IMR-90 (cell line): ENCODE data around the gene LRSAM1. TPM values are rescaled to one million over a fixed set of nuclear protein-coding genes. Genes with fewer than 3 reads are reported as not detected.

Experiments
- ATAC-seq: fragments of 200-7000 bp; cut with Tn5 transposase; 2 replicates; pipeline ENCODE4 v1.9.1; 2020; ENCODE audit warnings: low read depth, mild to moderate bottlenecking, moderate library complexity
- BruUV-seq: library from RNA; stranded (reverse); fragments of 400-500 nt; replicated peaks from 2 replicates; lab custom pipeline; 2021; lab: Mats Ljungman, UMichigan
- CTCF ChIA-PET: fragments of 300-600 bp; formaldehyde crosslinking; extraction: SDS; loops from one replicate; lab custom pipeline; 2021; ENCODE audit warnings: antibody characterized with exemption; lab: Yijun Ruan, JAX
- POLR2A ChIA-PET: fragments of 300-600 bp; sonication (Branson Sonifier 250); formaldehyde crosslinking; loops from one replicate; lab custom pipeline; 2022; ENCODE audit warnings: antibody characterized with exemption; ENCODE audit not compliant: unreplicated experiment; lab: Charles Lee
- DNase-seq: peaks from one replicate; pipeline ENCODE4 v3.0.0; 2013
- H2AFZ ChIP-seq: replicated peaks from 2 replicates; pipeline ENCODE3; 2013; ENCODE audit warnings: low read length, mild to moderate bottlenecking; ENCODE audit not compliant: poor library complexity
- H2AK5ac ChIP-seq: 2 replicates; pipeline ENCODE4 v1.6.1; 2013; ENCODE audit warnings: low read depth, low read length, inconsistent platforms
- H2AK9ac ChIP-seq: replicated peaks from 2 replicates; pipeline ENCODE3; 2013; ENCODE audit warnings: mild to moderate bottlenecking, low read depth, low read length, moderate library complexity; ENCODE audit not compliant: poor library complexity
- H2BK120ac ChIP-seq: 2 replicates; pipeline ENCODE4 v1.6.1; 2013; ENCODE audit warnings: low read depth, low read length, inconsistent platforms
- H2BK15ac ChIP-seq: 3 replicates; pipeline ENCODE4 v1.6.1; 2013; ENCODE audit warnings: low read depth, low read length, inconsistent platforms
- H2BK20ac ChIP-seq: 2 replicates; pipeline ENCODE4 v1.6.1; 2013; ENCODE audit warnings: low read depth, mild to moderate bottlenecking, inconsistent platforms, low read length, moderate library complexity
- H2BK5ac ChIP-seq: 2 replicates; pipeline ENCODE4 v1.6.1; 2013; ENCODE audit warnings: mild to moderate bottlenecking, low read depth, low read length, inconsistent platforms; ENCODE audit not compliant: poor library complexity, severe bottlenecking
- H3K14ac ChIP-seq: replicated peaks from 2 replicates; pipeline ENCODE4 v1.6.1; 2013; ENCODE audit warnings: low read depth, low read length, inconsistent platforms
- H3K18ac ChIP-seq: 2 replicates; pipeline ENCODE4 v1.6.1; 2013; ENCODE audit warnings: low read depth, low read length, control low read depth
- H3K23ac ChIP-seq: 2 replicates; pipeline ENCODE4 v1.6.1; 2013; ENCODE audit warnings: low read depth, low read length, inconsistent platforms
- H3K27ac ChIP-seq: 2 replicates; pipeline ENCODE4 v1.5.1; 2013; ENCODE audit warnings: mild to moderate bottlenecking, control low read depth, low read length; ENCODE audit not compliant: insufficient read depth
- H3K27me3 ChIP-seq: 2 replicates; pipeline ENCODE4 v1.6.1; 2013; ENCODE audit warnings: low read length; ENCODE audit not compliant: control insufficient read depth, insufficient read depth
- H3K36me3 ChIP-seq: 2 replicates; pipeline ENCODE4 v1.6.1; 2013; ENCODE audit warnings: low read length, mixed read lengths; ENCODE audit not compliant: control insufficient read depth, insufficient read depth
- H3K4ac ChIP-seq: 2 replicates; pipeline ENCODE4 v1.6.1; 2013; ENCODE audit warnings: low read depth, low read length, inconsistent platforms
- H3K4me1 ChIP-seq: 2 replicates; pipeline ENCODE4 v1.6.1; 2013; ENCODE audit warnings: low read length, mixed read lengths; ENCODE audit not compliant: control insufficient read depth, insufficient read depth
- H3K4me2 ChIP-seq: 2 replicates; pipeline ENCODE4 v1.6.1; 2013; ENCODE audit warnings: low read depth, mild to moderate bottlenecking, control low read depth, low read length, moderate library complexity
- H3K4me3 ChIP-seq: 2 replicates; pipeline ENCODE4 v1.5.1; 2013; ENCODE audit warnings: low read depth, mild to moderate bottlenecking, control low read depth, low read length, moderate library complexity; ENCODE audit not compliant: insufficient read depth
- H3K56ac ChIP-seq: 2 replicates; pipeline ENCODE4 v1.6.1; 2013; ENCODE audit warnings: low read length, inconsistent platforms; ENCODE audit not compliant: insufficient read depth; ENCODE audit errors: extremely low read depth
- H3K79me1 ChIP-seq, 2 experiments: 2 replicates each; pipeline ENCODE4 v1.6.1; 2013; ENCODE audit warnings: low read length in 2 of 2, inconsistent platforms in 1 of 2, low read depth in 1 of 2
- H3K9ac ChIP-seq: 2 replicates; pipeline ENCODE4 v1.6.1; 2013; ENCODE audit warnings: low read depth, low read length, control low read depth
- H3K9me1 ChIP-seq: 2 replicates; pipeline ENCODE4 v1.6.1; 2013; ENCODE audit warnings: low read length, inconsistent platforms; ENCODE audit not compliant: insufficient read depth
- H3K9me3 ChIP-seq: 2 replicates; pipeline ENCODE4 v1.6.1; 2013; ENCODE audit warnings: low read length; ENCODE audit not compliant: control insufficient read depth, insufficient read depth
- H4K20me1 ChIP-seq: 2 replicates; pipeline ENCODE4 v1.6.1; 2013; ENCODE audit warnings: low read length, inconsistent platforms; ENCODE audit not compliant: insufficient read depth
- H4K5ac ChIP-seq: 2 replicates; pipeline ENCODE4 v1.6.1; 2013; ENCODE audit warnings: mild to moderate bottlenecking, low read depth, low read length, control low read depth
- H4K8ac ChIP-seq, 2 experiments: 2 replicates each; pipeline ENCODE4 v1.6.1; 2013; ENCODE audit warnings: low read depth in 2 of 2, low read length in 2 of 2, control low read depth in 1 of 2, inconsistent platforms in 1 of 2
- H4K91ac ChIP-seq: 2 replicates; pipeline ENCODE4 v1.6.1; 2013; ENCODE audit warnings: low read depth, low read length, inconsistent platforms; ENCODE audit not compliant: insufficient read depth
- BHLHE40 ChIP-seq: fragments of 150-350 bp; IDR thresholded peaks from 2 replicates; pipeline ENCODE4 v1.6.1; 2016; ENCODE audit warnings: mild to moderate bottlenecking, low read depth, low read length
- CEBPB ChIP-seq: IDR thresholded peaks from 2 replicates; pipeline ENCODE4 v1.6.1; 2012; ENCODE audit warnings: low read depth, low read length, improper control_type of control experiment
- MAFK ChIP-seq: IDR thresholded peaks from 2 replicates; pipeline ENCODE4 v1.6.1; 2012; ENCODE audit warnings: low read depth, low read length, improper control_type of control experiment
- NFE2L2 ChIP-seq: fragments of 150-350 bp; IDR thresholded peaks from 2 replicates; pipeline ENCODE4 v1.6.1; 2016; ENCODE audit warnings: low read depth, mild to moderate bottlenecking, low read length
- POLR2A ChIP-seq: IDR thresholded peaks from 2 replicates; pipeline ENCODE4 v1.6.1; 2012; ENCODE audit warnings: mild to moderate bottlenecking, low read depth, low read length
- RAD21 ChIP-seq: IDR thresholded peaks from 2 replicates; pipeline ENCODE4 v1.6.1; 2012; ENCODE audit warnings: low read length, improper control_type of control experiment
- RCOR1 ChIP-seq: IDR thresholded peaks from 2 replicates; pipeline ENCODE4 v1.6.1; 2012; ENCODE audit warnings: mild to moderate bottlenecking, low read length, improper control_type of control experiment; ENCODE audit not compliant: insufficient replicate concordance
- SMC3 ChIP-seq: fragments of 150-350 bp; IDR thresholded peaks from 2 replicates; pipeline ENCODE4 v1.6.1; 2016; ENCODE audit warnings: low read depth, mild to moderate bottlenecking, antibody characterized with exemption, low read length, moderate library complexity
- USF2 ChIP-seq: fragments of 150-350 bp; IDR thresholded peaks from 2 replicates; pipeline ENCODE4 v1.6.1; 2017; ENCODE audit warnings: mild to moderate bottlenecking, antibody characterized with exemption, low read length, low read depth
- WGBS, 2 experiments: methylation state at CpG; one replicate each; pipeline versions ENCODE4 v1.1.5 to v1.1.7; 2013; ENCODE audit warnings: missing lambda C conversion rate in 2 of 2; ENCODE audit not compliant: insufficient read length in 1 of 2; ENCODE audit errors: extremely low coverage in 2 of 2; 5-methylcytosine and 5-hydroxymethylcytosine counted together
- dilution Hi-C: fragments of 300-500 bp; cut with HindIII; formaldehyde crosslinking; loops from one replicate; pipeline ENCODE4 v1.14.3; 2018; ENCODE audit warnings: low sequenced_read_pairs; ENCODE audit not compliant: unreplicated experiment
- in situ Hi-C: fragments of 300-500 bp; cut with MboI; formaldehyde crosslinking; loops from 3 replicates; pipeline ENCODE4 v1.14.3; 2019; ENCODE audit warnings: low sequenced_read_pairs, inconsistent platforms, mixed read lengths
- intact Hi-C: fragments of 100-400 bp; cut with micrococcal nuclease; formaldehyde crosslinking; loops from 2 replicates; pipeline ENCODE4 v1.10.0; 2022
- polyA plus RNA-seq, 3 experiments: library from polyadenylated mRNA; depleted of rRNA; stranded (reverse); fragments of >200 nt; gene quantifications; 2 replicates each; pipeline ENCODE4 v1.2.3, GENCODE V29; 2012; ENCODE audit warnings: low replicate concordance in 1 of 3
- total RNA-seq: library from RNA; depleted of rRNA; stranded (reverse); fragments of >200 nt; gene quantifications from 2 replicates; pipeline ENCODE4 v1.2.3, GENCODE V29; 2012

The LRSAM1 gene
- total and polyA plus RNA-seq, 2 of the 4 experiments (the other 2 are of a cell fraction), result 3.0 to 9.3 TPM

DNA sequence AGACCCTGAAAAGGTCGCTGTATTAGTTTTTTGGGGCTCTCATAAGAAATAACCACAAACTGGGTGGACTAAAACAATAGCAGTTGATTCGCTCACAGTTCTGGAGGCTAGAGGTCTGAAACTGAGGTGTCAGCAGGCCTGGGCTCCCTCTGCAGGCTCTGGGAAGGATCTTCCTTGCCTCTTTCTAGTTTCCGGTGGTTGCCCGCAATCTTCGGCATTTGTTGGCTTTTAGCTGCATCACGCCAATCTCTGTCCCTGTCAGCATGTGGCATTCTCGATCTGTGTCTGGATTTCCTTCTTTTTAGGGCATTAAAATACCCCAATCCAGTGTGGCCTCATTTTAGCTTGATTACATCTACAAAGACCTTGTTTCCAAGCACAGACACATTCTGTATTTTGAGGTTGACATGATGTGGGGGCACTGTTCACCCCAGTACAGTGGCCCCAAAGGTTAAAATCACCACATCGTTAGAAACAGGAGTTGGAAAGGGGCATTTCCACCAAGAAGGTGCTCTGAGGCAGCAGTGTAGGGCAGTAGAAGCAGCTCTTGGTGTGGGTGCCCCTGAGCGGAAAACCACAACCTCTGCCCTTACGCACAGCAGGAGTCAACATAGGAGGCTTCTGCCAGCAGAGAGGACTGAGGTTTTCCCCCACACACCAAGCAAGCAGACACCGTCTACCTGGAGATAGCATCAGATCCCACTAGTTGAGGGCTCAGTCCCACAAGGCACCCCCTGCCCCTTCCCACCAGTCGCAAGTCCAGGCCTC is 13.6 kb upstream of the LRSAM1 start:
- H2AFZ ChIP-seq, result no peak overlapping the region

More for the DNA sequence above, 13.6 kb upstream of the LRSAM1 start:
- Histone ChIP-seq H3K4me1 (no peaks in the 10 kb centered on the region), H3K4ac (no peak overlapping the region), H3K27me3 (no peaks in the 10 kb centered on the region), H2AK9ac (no peak overlapping the region), H2BK20ac (no peak overlapping the region), H2BK5ac (no peak overlapping the region), H3K4me2 (no peak overlapping the region), H3K23ac (no peak overlapping the region), H2BK120ac (no peak overlapping the region), H3K9ac (no peak overlapping the region), H3K4me3 (no peak overlapping the region), H3K27ac (no peak overlapping the region), H3K18ac (no peak overlapping the region), H3K9me3 (no peaks in the 10 kb centered on the region; the same call in 1 of the 2 replicates), H3K56ac (no peak overlapping the region), H2BK15ac (no peak overlapping the region), H4K91ac (no peak overlapping the region), H4K20me1 (peaks cover 3% of the 10 kb centered on the region), H3K79me1 (peaks cover 15 to 36% of the 10 kb centered on the region in 2 experiments; a peak in 3 of 4 replicates), H4K5ac (no peak overlapping the region), H3K9me1 (peaks cover 7% of the 10 kb centered on the region; the same call in 1 of the 2 replicates), H4K8ac (no peak overlapping the region), H3K36me3 (peaks cover 70% of the 10 kb centered on the region), H2AK5ac (no peak overlapping the region), H3K14ac (no peak overlapping the region)
- no TSS peak for BruUV-seq
- 98% methylated on average over 6 of the region's 12 CpGs; no CpG with 5 or more reads in 1 of the 2 experiments for WGBS, 2 experiments
- intact Hi-C loops (no loop called here), dilution Hi-C loops (no loop called here), in situ Hi-C loops (no loop called here)
- no peak for TF ChIP-seq NFE2L2
- no peak for TF ChIP-seq USF2
- TF ChIP-seq POLR2A, result no peak
- TF ChIP-seq RAD21, result no peak
- no peak for TF ChIP-seq CEBPB
- TF ChIP-seq MAFK, result no peak
- no peak for TF ChIP-seq RCOR1
- TF ChIP-seq SMC3, result no peak
- TF ChIP-seq BHLHE40, result no peak
- CTCF ChIA-PET, result interaction anchor here (0.6 kb wide), 1 partner anchor 18 kb away, joined by 5 read pairs; no protein-coding TSS in a partner anchor
- POLR2A ChIA-PET, result no interaction called here
- DNase-seq (no peak), ATAC-seq (no peak)
